Hematopoietic multipotent progenitor cell treated with erythropoietin and hydrocortisone succinate and interleukin-3 and kit ligand, for 8 days (in vitro differentiated cells): ENCODE data around the gene DEPDC1B.
"Not testable (repeated sequence)": the region's sequence is repeated elsewhere in the genome, so short reads cannot be mapped to it uniquely, and the experiment has no call there.

Experiments used
- DNase-seq: peaks from one replicate; pipeline ENCODE4 v3.0.0-alpha.2; 2015

The DEPDC1B gene

DNA sequence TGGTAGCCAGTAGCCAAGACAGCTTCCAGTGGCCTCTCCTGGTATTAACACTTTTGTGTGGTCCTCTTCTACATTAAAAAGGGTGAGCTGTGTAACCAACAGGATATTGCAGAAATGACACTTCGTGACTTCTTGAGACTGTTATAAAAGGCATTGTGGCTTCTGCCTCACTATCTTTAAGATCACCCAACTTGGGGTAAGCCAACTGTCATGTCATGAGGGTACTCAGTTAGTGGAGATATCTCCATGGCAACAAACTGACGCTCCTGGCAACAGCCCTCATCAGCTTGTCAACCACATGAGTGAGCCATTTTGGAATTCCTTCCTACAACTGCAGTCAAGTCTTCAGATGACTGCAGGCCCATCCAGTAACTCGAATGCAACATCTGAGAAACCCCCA is 121.7 kb downstream of the DEPDC1B start:
- DNase-seq, result peak; percentile 73

DNA sequence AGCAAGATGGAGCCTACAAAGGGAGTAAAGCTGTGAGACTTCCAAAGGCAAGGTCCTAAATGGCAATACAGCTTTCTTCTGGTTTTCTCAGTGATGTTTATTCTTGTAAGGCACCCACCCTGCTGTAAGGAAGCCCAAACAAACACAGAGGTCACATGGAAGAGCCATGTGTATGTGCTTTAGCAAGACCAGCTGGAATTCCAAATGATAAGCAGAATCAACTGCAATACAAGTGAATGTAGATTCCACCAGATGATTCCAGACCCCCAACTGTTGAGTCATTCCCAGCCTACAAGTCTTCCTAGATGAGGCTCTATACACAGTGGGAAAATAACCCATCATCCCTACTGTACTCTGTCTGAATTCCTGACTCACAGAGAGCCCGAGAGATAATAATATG is 122.8 kb downstream of the DEPDC1B start:
- DNase-seq, result no peak

- no peak for DNase-seq
These were observed 123.5 kb downstream of the DEPDC1B start for GRCh38 chr5:60576425-60576824.

GRCh38 chr5:60568646-60569045 is 131.3 kb downstream of the DEPDC1B start:
- DNase-seq, result no peak

DNA sequence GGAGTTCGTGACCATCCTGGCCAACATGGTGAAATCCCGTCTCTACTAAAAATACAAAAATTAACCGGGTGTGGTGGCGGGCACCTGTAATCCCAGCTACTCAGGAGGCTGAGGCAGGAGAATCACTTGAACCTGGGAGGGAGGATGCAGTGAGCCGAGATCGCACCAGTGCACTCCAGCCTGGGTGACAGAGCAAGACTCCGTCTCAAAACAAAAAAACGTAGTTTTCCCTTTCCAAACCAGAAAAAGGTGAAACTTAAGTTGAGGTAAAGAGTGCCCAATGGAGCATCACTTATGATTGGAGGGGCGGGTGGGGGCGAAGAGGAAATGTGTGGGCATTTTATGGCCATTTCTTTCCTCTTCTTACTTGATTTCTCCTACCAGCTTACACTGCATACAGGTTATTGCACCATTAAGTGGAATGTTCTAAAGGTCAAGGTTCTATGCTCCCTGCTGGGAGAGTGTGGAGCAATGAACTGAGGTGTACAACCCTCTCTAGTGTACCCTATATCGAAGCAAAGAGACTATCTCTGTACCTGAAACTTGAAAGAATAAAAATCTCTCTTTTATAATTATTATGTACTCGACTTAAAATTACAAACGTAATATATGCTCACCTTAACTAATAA is 136.2 kb downstream of the DEPDC1B start:
- no peak for DNase-seq

DNA sequence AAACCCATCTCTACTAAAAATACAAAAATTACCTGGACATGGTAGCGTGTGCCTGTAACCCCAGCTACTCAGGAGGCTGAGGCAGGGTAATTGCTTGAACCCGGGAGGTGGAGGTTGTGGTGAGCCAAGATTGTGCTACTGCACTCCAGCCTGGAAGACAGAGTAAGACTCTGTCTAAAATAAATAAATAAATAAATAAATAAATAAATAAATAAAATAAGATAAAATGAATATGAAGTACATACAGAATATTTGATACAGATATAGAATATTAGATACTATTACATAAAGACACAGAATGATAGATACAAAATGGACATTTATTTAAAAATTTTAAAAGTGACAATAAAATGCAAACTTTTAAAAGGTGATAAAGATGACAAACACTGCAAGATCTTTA is 146.7 kb downstream of the DEPDC1B start:
- DNase-seq, result not testable (repeated sequence)

DNA sequence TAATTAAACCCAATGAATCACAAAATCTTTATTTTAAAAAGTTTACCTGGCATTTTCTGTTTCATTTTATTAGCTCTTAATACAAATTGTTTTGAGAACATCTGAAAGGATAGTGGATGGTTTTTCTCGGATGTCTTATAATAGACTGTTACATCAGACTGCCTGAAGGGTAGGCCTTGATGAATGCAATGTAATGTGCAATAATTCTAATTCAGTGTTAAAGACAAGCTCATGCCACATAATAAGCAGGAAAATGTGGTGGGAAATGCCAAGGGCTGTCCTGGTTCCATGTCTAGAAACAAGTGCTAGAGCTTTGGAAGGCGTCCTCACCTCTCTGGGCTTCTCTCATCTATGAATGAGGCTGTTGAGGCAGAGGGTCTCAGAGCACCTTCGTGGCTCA is 148.1 kb downstream of the DEPDC1B start:
- DNase-seq, result no peak

- no peak for DNase-seq
These were observed 148.7 kb downstream of the DEPDC1B start for GRCh38 chr5:60551250-60551649.

GRCh38 chr5:60550311-60550710 is 149.7 kb downstream of the DEPDC1B start:
- DNase-seq, result no peak

DNA sequence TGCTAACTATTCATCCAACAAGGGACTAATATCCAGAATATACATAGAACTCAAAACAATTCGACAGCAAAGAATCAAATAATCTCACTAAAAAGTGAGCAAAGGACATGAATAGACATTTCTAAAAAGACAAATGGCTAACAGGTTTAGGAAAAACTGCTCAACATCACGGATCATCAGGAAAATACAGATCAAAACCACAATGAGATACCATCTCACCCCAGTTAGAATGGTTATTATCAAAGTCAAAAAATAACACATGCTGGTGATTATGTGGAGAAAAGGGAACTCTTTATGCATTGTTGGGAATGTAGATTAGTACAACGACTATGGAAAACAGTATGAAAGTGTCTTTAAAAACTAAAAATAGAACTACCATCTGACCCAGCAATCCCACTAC is 150.1 kb downstream of the DEPDC1B start:
- DNase-seq, result no peak
